ENCODE measurements around the gene TMEM59. TPM values are rescaled to one million over a fixed set of nuclear protein-coding genes. Genes with fewer than 3 reads are reported as not detected.

Gene TMEM59
- 229 TPM for polyA plus RNA-seq (2013)

DNA sequence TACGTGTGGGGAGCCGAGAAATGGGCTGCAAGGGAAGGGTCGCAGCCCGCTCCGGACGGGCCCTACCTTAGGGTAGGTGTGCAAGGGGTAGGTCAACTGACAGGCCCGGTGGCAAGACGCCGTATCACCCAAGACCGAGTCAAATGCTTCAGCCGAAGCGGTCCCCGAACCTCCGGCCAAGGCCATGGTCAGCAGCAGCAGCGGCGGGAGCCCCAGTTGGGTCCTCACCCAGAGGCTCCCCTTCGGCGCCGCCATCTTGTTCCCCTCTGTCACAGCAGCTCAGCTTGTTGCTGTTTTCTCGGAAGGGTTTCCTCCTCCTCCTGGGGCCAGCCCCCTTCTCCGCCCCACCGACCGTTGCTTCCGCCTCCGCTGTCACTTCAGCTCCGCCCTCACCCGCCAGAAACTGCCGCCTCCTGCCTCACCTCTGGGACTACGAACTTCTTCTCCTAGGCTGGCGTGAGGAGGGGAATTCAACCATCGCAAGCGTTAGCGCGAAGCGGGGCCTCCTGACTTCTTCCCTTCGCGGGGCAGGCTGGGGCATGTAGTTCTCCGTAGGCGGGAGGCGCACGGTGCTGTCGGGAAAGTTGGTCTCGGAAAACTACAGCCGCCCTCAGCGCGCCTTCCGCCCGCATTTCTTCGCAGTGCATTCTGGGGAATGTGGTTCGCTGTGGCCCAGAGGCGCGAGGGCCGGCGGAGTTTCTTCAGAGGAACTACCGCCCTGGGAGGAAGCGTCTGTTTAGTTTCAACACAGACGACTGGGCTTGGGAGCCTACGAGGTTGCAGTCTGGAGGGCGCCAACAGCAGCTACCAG, at the start of gene TMEM59, which contains the start of gene TCEANC2:
Gene TMEM59 (minus strand): TSS at position 271 of the 811 bp plus-strand sequence. CDS start 16 bp downstream, at position 255.
Gene TCEANC2 (plus strand): TSS at position 675 of the 811 bp plus-strand sequence. CDS start 815 bp downstream, outside the sequence.
- H3K27ac ChIP-seq (ENCODE audit: insufficient read depth in 1 of 2, low read depth in 1 of 2, low read length in 2 of 2, poor library complexity in 1 of 2, severe bottlenecking in 2 of 2), result peak within 1 kb of the TSS; percentile 91 to 96
- H3K9me3 ChIP-seq (ENCODE audit: control extremely low read depth in 1 of 5, control insufficient read depth in 4 of 5, insufficient read depth in 2 of 5, low read depth in 1 of 5, low read length in 4 of 5), result no peaks in the 10 kb centered on the region
- peak; percentile 100 for DNase-seq
- ChIA-PET CTCF (interaction anchor here (3.0 kb wide), 1 partner anchor 11 kb away, joined by 15 read pairs; no protein-coding TSS in a partner anchor), POLR2A (interaction anchor here (0.7 to 1.1 kb wide), 4 partner anchors 10 to 215 kb away, joined by 3 to 6 read pairs (median 3); partner anchors contain the start of genes IFT25 and NDC1)
- peaks cover 11 to 53% (median 29%) of the 10 kb centered on the region in 4 experiments for H3K4me1 ChIP-seq (ENCODE audit: control extremely low read depth in 1 of 4, control insufficient read depth in 4 of 4, insufficient read depth in 4 of 4, low read length in 3 of 4)
- H3K27me3 ChIP-seq (replicated peaks in 2 of 5; ENCODE audit: control insufficient read depth in 4 of 5, insufficient read depth in 5 of 5, low read length in 4 of 5), result no peaks in the 10 kb centered on the region
- H3K36me3 ChIP-seq (ENCODE audit: control insufficient read depth in 4 of 4, insufficient read depth in 4 of 4, low read length in 3 of 4), result peaks cover 0 to 7% (median 4%) of the 10 kb centered on the region in 4 experiments
- H3K4me3 ChIP-seq (ENCODE audit: control insufficient read depth in 1 of 7, extremely low read depth in 1 of 7, insufficient read depth in 4 of 7, low read depth in 2 of 7, low read length in 6 of 7), result peak within 1 kb of the TSS; percentile 94 to 100 (median 98)
- WGBS (ENCODE audit: insufficient coverage), result 0% methylated on average over 54 of the region's 59 CpGs

GRCh38 chr1:54100500-54100899, 47.5 kb upstream of the TMEM59 start:
- Histone ChIP-seq H3K36me3 (ENCODE audit: control insufficient read depth in 4 of 4, insufficient read depth in 4 of 4, low read length in 3 of 4) (peaks cover 3 to 29% (median 15%) of the 10 kb centered on the region in 4 experiments), H3K27ac (ENCODE audit: insufficient read depth in 1 of 2, low read depth in 1 of 2, low read length in 2 of 2, poor library complexity in 1 of 2, severe bottlenecking in 2 of 2) (no peak overlapping the region), H3K4me3 (ENCODE audit: control insufficient read depth in 1 of 7, extremely low read depth in 1 of 7, insufficient read depth in 4 of 7, low read depth in 2 of 7, low read length in 6 of 7) (no peak overlapping the region), H3K9me3 (ENCODE audit: control extremely low read depth in 1 of 5, control insufficient read depth in 4 of 5, insufficient read depth in 2 of 5, low read depth in 1 of 5, low read length in 4 of 5) (peaks cover 0 to 7% (median 0%) of the 10 kb centered on the region in 5 experiments), H3K27me3 (replicated peaks in 2 of 5; ENCODE audit: control insufficient read depth in 4 of 5, insufficient read depth in 5 of 5, low read length in 4 of 5) (no peaks in the 10 kb centered on the region), H3K4me1 (ENCODE audit: control extremely low read depth in 1 of 4, control insufficient read depth in 4 of 4, insufficient read depth in 4 of 4, low read length in 3 of 4) (peaks cover 16 to 55% (median 42%) of the 10 kb centered on the region in 4 experiments)
- 100% methylated on average over 1 of the region's 2 CpGs for WGBS (ENCODE audit: insufficient coverage)
- DNase-seq, result no peak
- CTCF ChIA-PET, result no interaction called here
- POLR2A ChIA-PET, result no interaction called here

- DNase-seq, result peak in 2 of 3 donors; percentile 15 to 31
- 57% methylated on average over 4 of the region's 6 CpGs for WGBS (ENCODE audit: insufficient coverage)
- H3K4me3 ChIP-seq (ENCODE audit: control insufficient read depth in 1 of 7, extremely low read depth in 1 of 7, insufficient read depth in 4 of 7, low read depth in 2 of 7, low read length in 6 of 7), result peak overlapping the region in 1 of 7 experiments; percentile 17
- peaks cover 3 to 29% (median 15%) of the 10 kb centered on the region in 4 experiments for H3K36me3 ChIP-seq (ENCODE audit: control insufficient read depth in 4 of 4, insufficient read depth in 4 of 4, low read length in 3 of 4)
- POLR2A ChIA-PET, result no interaction called here
- H3K27ac ChIP-seq (ENCODE audit: insufficient read depth in 1 of 2, low read depth in 1 of 2, low read length in 2 of 2, poor library complexity in 1 of 2, severe bottlenecking in 2 of 2), result no peak overlapping the region
- H3K4me1 ChIP-seq (ENCODE audit: control extremely low read depth in 1 of 4, control insufficient read depth in 4 of 4, insufficient read depth in 4 of 4, low read length in 3 of 4), result peaks cover 21 to 68% (median 55%) of the 10 kb centered on the region in 4 experiments
- CTCF ChIA-PET, result interaction anchor here (1.0 to 2.6 kb wide), 8 partner anchors 9 to 29 kb away, joined by 3 to 8 read pairs (median 6); no protein-coding TSS in a partner anchor
- H3K27me3 ChIP-seq (replicated peaks in 2 of 5; ENCODE audit: control insufficient read depth in 4 of 5, insufficient read depth in 5 of 5, low read length in 4 of 5), result no peaks in the 10 kb centered on the region
- peaks cover 0 to 7% (median 0%) of the 10 kb centered on the region in 5 experiments for H3K9me3 ChIP-seq (ENCODE audit: control extremely low read depth in 1 of 5, control insufficient read depth in 4 of 5, insufficient read depth in 2 of 5, low read depth in 1 of 5, low read length in 4 of 5)
These were observed 46.1 kb upstream of the TMEM59 start for GRCh38 chr1:54099061-54099610.

GRCh38 chr1:54096877-54097240, 43.9 kb upstream of the TMEM59 start:
- WGBS (ENCODE audit: insufficient coverage), result 19% methylated on average over 2 of the region's 7 CpGs
- H3K27ac ChIP-seq (ENCODE audit: insufficient read depth in 1 of 2, low read depth in 1 of 2, low read length in 2 of 2, poor library complexity in 1 of 2, severe bottlenecking in 2 of 2), result peak overlapping the region in 1 of 2 experiments; percentile 62
- peaks cover under 1 to 16% (median 3%) of the 10 kb centered on the region in 4 experiments for H3K36me3 ChIP-seq (ENCODE audit: control insufficient read depth in 4 of 4, insufficient read depth in 4 of 4, low read length in 3 of 4)
- ChIA-PET POLR2A (no interaction called here), CTCF (interaction anchor here (1.0 to 2.1 kb wide), 6 partner anchors 9 to 20 kb away, joined by 3 to 5 read pairs (median 4); no protein-coding TSS in a partner anchor)
- peaks cover 26 to 84% (median 63%) of the 10 kb centered on the region in 4 experiments for H3K4me1 ChIP-seq (ENCODE audit: control extremely low read depth in 1 of 4, control insufficient read depth in 4 of 4, insufficient read depth in 4 of 4, low read length in 3 of 4)
- peak overlapping the region in 4 of 7 experiments; percentile 5 to 53 (median 48) for H3K4me3 ChIP-seq (ENCODE audit: control insufficient read depth in 1 of 7, extremely low read depth in 1 of 7, insufficient read depth in 4 of 7, low read depth in 2 of 7, low read length in 6 of 7)
- peak; percentile 37 to 70 (median 59) for DNase-seq
- H3K9me3 ChIP-seq (ENCODE audit: control extremely low read depth in 1 of 5, control insufficient read depth in 4 of 5, insufficient read depth in 2 of 5, low read depth in 1 of 5, low read length in 4 of 5), result no peaks in the 10 kb centered on the region
- no peaks in the 10 kb centered on the region for H3K27me3 ChIP-seq (replicated peaks in 2 of 5; ENCODE audit: control insufficient read depth in 4 of 5, insufficient read depth in 5 of 5, low read length in 4 of 5)

- WGBS (ENCODE audit: insufficient coverage), result 15% methylated on average over 20 of the region's 25 CpGs
- Histone ChIP-seq H3K9me3 (ENCODE audit: control extremely low read depth in 1 of 5, control insufficient read depth in 4 of 5, insufficient read depth in 2 of 5, low read depth in 1 of 5, low read length in 4 of 5) (no peaks in the 10 kb centered on the region), H3K27ac (ENCODE audit: insufficient read depth in 1 of 2, low read depth in 1 of 2, low read length in 2 of 2, poor library complexity in 1 of 2, severe bottlenecking in 2 of 2) (peak overlapping the region; percentile 27 to 62), H3K4me1 (ENCODE audit: control extremely low read depth in 1 of 4, control insufficient read depth in 4 of 4, insufficient read depth in 4 of 4, low read length in 3 of 4) (peaks cover 26 to 84% (median 63%) of the 10 kb centered on the region in 4 experiments), H3K4me3 (ENCODE audit: control insufficient read depth in 1 of 7, extremely low read depth in 1 of 7, insufficient read depth in 4 of 7, low read depth in 2 of 7, low read length in 6 of 7) (peak overlapping the region in 5 of 7 experiments; percentile 2 to 53 (median 47)), H3K36me3 (ENCODE audit: control insufficient read depth in 4 of 4, insufficient read depth in 4 of 4, low read length in 3 of 4) (peaks cover 0 to 14% (median 3%) of the 10 kb centered on the region in 4 experiments), H3K27me3 (replicated peaks in 2 of 5; ENCODE audit: control insufficient read depth in 4 of 5, insufficient read depth in 5 of 5, low read length in 4 of 5) (no peaks in the 10 kb centered on the region)
- ChIA-PET POLR2A (no interaction called here), CTCF (interaction anchor here (1.0 to 2.1 kb wide), 7 partner anchors 9 to 21 kb away, joined by 3 to 5 read pairs (median 4); no protein-coding TSS in a partner anchor)
- DNase-seq, result peak in 1 of 3 donors; percentile 33
These were observed 43.3 kb upstream of the TMEM59 start for GRCh38 chr1:54096227-54096876.

DNA sequence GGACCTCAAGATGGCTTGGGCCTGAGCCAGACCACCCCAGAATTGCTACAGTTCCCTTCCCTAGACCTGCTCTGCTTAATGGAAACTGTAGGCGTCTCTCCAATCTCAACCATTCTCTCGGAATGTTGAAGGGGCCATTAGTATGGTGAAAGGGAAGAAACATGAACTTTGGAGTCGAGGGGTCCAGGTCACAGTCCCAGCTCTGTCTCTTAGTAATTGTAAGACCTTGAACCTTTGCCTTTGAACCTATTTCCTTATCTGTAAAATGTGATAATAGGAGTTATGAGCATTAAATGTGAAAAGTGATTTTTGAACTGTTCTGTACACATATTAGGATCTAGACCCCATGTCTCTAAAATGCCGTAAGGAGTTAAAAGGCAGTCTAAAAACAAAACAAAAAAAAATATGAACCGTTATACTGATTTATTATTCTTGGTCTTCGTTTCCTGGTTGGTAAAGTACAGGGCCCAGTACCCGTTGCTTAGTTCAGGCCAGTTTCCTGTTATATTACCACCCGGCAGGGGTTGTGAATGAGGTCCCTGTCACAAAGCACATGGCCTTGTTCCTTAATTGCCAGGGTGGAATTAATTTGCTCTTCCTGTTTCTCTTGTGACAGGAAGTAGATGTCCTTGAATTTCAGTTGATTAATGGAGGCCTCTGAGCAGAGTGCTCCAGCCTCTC, 42.7 kb upstream of the TMEM59 start:
- Histone ChIP-seq H3K4me1 (ENCODE audit: control extremely low read depth in 1 of 4, control insufficient read depth in 4 of 4, insufficient read depth in 4 of 4, low read length in 3 of 4) (peaks cover 26 to 79% (median 63%) of the 10 kb centered on the region in 4 experiments), H3K27me3 (replicated peaks in 2 of 5; ENCODE audit: control insufficient read depth in 4 of 5, insufficient read depth in 5 of 5, low read length in 4 of 5) (no peaks in the 10 kb centered on the region), H3K36me3 (ENCODE audit: control insufficient read depth in 4 of 4, insufficient read depth in 4 of 4, low read length in 3 of 4) (peaks cover 0 to 11% (median 3%) of the 10 kb centered on the region in 4 experiments), H3K9me3 (ENCODE audit: control extremely low read depth in 1 of 5, control insufficient read depth in 4 of 5, insufficient read depth in 2 of 5, low read depth in 1 of 5, low read length in 4 of 5) (no peaks in the 10 kb centered on the region), H3K4me3 (ENCODE audit: control insufficient read depth in 1 of 7, extremely low read depth in 1 of 7, insufficient read depth in 4 of 7, low read depth in 2 of 7, low read length in 6 of 7) (peak overlapping the region in 4 of 7 experiments; percentile 26 to 48 (median 36)), H3K27ac (ENCODE audit: insufficient read depth in 1 of 2, low read depth in 1 of 2, low read length in 2 of 2, poor library complexity in 1 of 2, severe bottlenecking in 2 of 2) (peak overlapping the region; percentile 27 to 62)
- POLR2A ChIA-PET, result no interaction called here
- DNase-seq, result peak; percentile 63 to 94 (median 87)
- CTCF ChIA-PET, result interaction anchor here (0.8 to 2.1 kb wide), 4 partner anchors 12 to 21 kb away, joined by 3 to 5 read pairs (median 4); no protein-coding TSS in a partner anchor
- WGBS (ENCODE audit: insufficient coverage), result 0% methylated on average over 2 of the region's 8 CpGs
